K562 (cell line): ENCODE data around the gene PSMA8. TPM values are rescaled to one million over a fixed set of nuclear protein-coding genes. Genes with fewer than 3 reads are reported as not detected.

ENCODE experiments used
- ATAC-seq: fragments of 200-7000 bp; cut with Tn5 transposase; 3 replicates; pipeline ENCODE4 v1.9.1; 2020; ENCODE audit warnings: moderate library complexity
- BruUV-seq: library from RNA; stranded (reverse); fragments of 400-500 nt; replicated peaks from 2 replicates; lab custom pipeline; 2021; lab: Mats Ljungman, UMichigan
- CTCF ChIA-PET: fragments of 300-600 bp; formaldehyde crosslinking; extraction: SDS; loops from one replicate; lab custom pipeline; 2021; ENCODE audit warnings: low intra/inter-chr PET ratio; lab: Yijun Ruan, JAX
- POLR2A ChIA-PET: fragments of 300-600, 350-650 bp; sonication (Branson Sonifier 250); formaldehyde crosslinking; extraction: SDS; loops from one replicate; lab custom pipeline; 2021; ENCODE audit warnings: antibody characterized with exemption, inconsistent platforms; lab: Yijun Ruan, JAX
- DNase-seq, 4 experiments: peaks; one replicate each; pipeline versions ENCODE4 v3.0.0 to v3.0.0-alpha.2; 2011 to 2018; ENCODE audit warnings: low spot score in 3 of 4, mixed read lengths in 3 of 4; ENCODE audit errors: extremely low read depth in 1 of 4
- FAIRE-seq: peaks from 2 replicates; lab custom pipeline; 2011; peaks lifted over from hg19 to GRCh38; lab: Jason Lieb, UNC
- H2AFZ ChIP-seq: 2 replicates; pipeline ENCODE4 v1.6.0; 2011; ENCODE audit warnings: low read depth, low read length, control low read depth, inconsistent platforms
- H3K27ac ChIP-seq: fragments of 200-600 bp; 3 replicates; pipeline ENCODE4 v1.8.0; 2011; ENCODE audit warnings: low read depth, mild to moderate bottlenecking, control low read depth, inconsistent platforms, low read length, moderate library complexity, mixed read lengths; ENCODE audit errors: extremely low read depth
- H3K27me3 ChIP-seq, 2 experiments: fragments of 300-600 bp in 1 of 2; 2 replicates in 1 of 2; 3 replicates in 1 of 2; pipeline versions ENCODE4 v1.6.0 to v1.8.0; 2011; ENCODE audit warnings: inconsistent platforms in 2 of 2, low read length in 2 of 2, mild to moderate bottlenecking in 1 of 2, mixed read lengths in 1 of 2, moderate library complexity in 1 of 2; ENCODE audit not compliant: control insufficient read depth in 2 of 2, insufficient read depth in 2 of 2
- H3K36me3 ChIP-seq: fragments of 300-600 bp; 3 replicates; pipeline ENCODE4 v1.8.0; 2011; ENCODE audit warnings: mild to moderate bottlenecking, low read length, inconsistent platforms; ENCODE audit not compliant: control insufficient read depth, insufficient read depth
- H3K4me1 ChIP-seq, 2 experiments: fragments of 200-600 bp in 1 of 2; replicated peaks in 1 of 2; 2 replicates in 1 of 2; 3 replicates in 1 of 2; pipeline versions ENCODE4 v1.5.1 to v1.8.0; 2011; ENCODE audit warnings: inconsistent platforms in 2 of 2, low read length in 2 of 2, mild to moderate bottlenecking in 1 of 2, mixed read lengths in 1 of 2, moderate library complexity in 1 of 2; ENCODE audit not compliant: control insufficient read depth in 2 of 2, insufficient read depth in 2 of 2
- H3K4me2 ChIP-seq: 2 replicates; pipeline ENCODE4 v1.6.1; 2011; ENCODE audit warnings: low read length, control low read depth, inconsistent platforms, mixed read lengths; ENCODE audit not compliant: insufficient read depth
- H3K4me3 ChIP-seq: fragments of 200-600 bp; sonication (generic), shearing (Covaris generic); 2 replicates; pipeline ENCODE4 v1.5.1; 2016; ENCODE audit warnings: control low read depth, inconsistent platforms
- H3K79me2 ChIP-seq: fragments of 200-600 bp; 3 replicates; pipeline ENCODE4 v1.8.0; 2011; ENCODE audit warnings: low read length, inconsistent platforms; ENCODE audit not compliant: control insufficient read depth, insufficient read depth
- H3K9ac ChIP-seq, 2 experiments: 2 replicates each; pipeline versions ENCODE4 v1.6.0 to v1.6.1; 2011; ENCODE audit warnings: low read depth in 2 of 2, low read length in 2 of 2, control low read depth in 1 of 2, inconsistent platforms in 1 of 2, mild to moderate bottlenecking in 1 of 2, mixed read lengths in 1 of 2; ENCODE audit not compliant: insufficient read depth in 1 of 2
- H3K9me1 ChIP-seq: one replicate; pipeline ENCODE4 v1.6.0; 2011; ENCODE audit warnings: inconsistent platforms, mild to moderate bottlenecking, low read length, moderate library complexity; ENCODE audit not compliant: control insufficient read depth, insufficient read depth
- H3K9me3 ChIP-seq: replicated peaks from 2 replicates; pipeline ENCODE4 v1.5.1; 2011; ENCODE audit warnings: low read depth, low read length, inconsistent platforms; ENCODE audit not compliant: control insufficient read depth, insufficient read depth
- H4K20me1 ChIP-seq: replicated peaks from 2 replicates; pipeline ENCODE4 v1.6.1; 2011; ENCODE audit warnings: low read length, inconsistent platforms, mixed read lengths; ENCODE audit not compliant: control insufficient read depth, insufficient read depth
- C11orf30 ChIP-seq: fragments of 450-650 bp; IDR thresholded peaks from 2 replicates; pipeline ENCODE4 v1.6.1; 2016; ENCODE audit warnings: low read depth, mild to moderate bottlenecking
- CBX8 ChIP-seq: fragments of 200-600 bp; sonication (generic); IDR thresholded peaks from 2 replicates; pipeline ENCODE4 v1.6.1; 2012; ENCODE audit warnings: borderline replicate concordance, mixed run types, low read depth, mild to moderate bottlenecking, moderate library complexity, mixed read lengths, low read length, control low read depth, inconsistent platforms; ENCODE audit not compliant: poor library complexity, severe bottlenecking; ENCODE audit errors: extremely low read depth
- CEBPB ChIP-seq: fragments of 450-650 bp; IDR thresholded peaks from 2 replicates; pipeline ENCODE4 v1.6.1; 2016; ENCODE audit warnings: missing genetic modification characterization, missing compliant biosample characterization
- E4F1 ChIP-seq: fragments of 250-450 bp; sonication (Bioruptor Pico); IDR thresholded peaks from 2 replicates; pipeline ENCODE4 v1.5.0; 2021; ENCODE audit warnings: mild to moderate bottlenecking, borderline replicate concordance
- MAFF ChIP-seq: IDR thresholded peaks from 2 replicates; pipeline ENCODE4 v1.6.1; 2012; ENCODE audit warnings: low read length, improper control_type of control experiment
- MAFG ChIP-seq: fragments of 450-650 bp; conservative IDR thresholded peaks from 2 replicates; pipeline ENCODE4 v1.6.1; 2016; ENCODE audit warnings: missing genetic modification characterization, missing compliant biosample characterization
- PURB ChIP-seq: sonication (generic); formaldehyde crosslinking; IDR thresholded peaks from 2 replicates; pipeline ENCODE4 v1.9.0; 2021; ENCODE audit warnings: low read depth, mild to moderate bottlenecking, missing genetic modification reagents
- ZNF316 ChIP-seq: fragments of 450-650 bp; IDR thresholded peaks from 2 replicates; pipeline ENCODE4 v1.6.1; 2016
- ZNF512 ChIP-seq: IDR thresholded peaks from 2 replicates; pipeline ENCODE4 v1.6.1; 2016; ENCODE audit warnings: missing genetic modification characterization, missing compliant biosample characterization
- ZNF584 ChIP-seq: fragments of 200-800 bp; sonication (Bioruptor generic); IDR thresholded peaks from 2 replicates; pipeline ENCODE4 v1.6.1; 2016; ENCODE audit warnings: low read depth, mild to moderate bottlenecking, missing genetic modification characterization, missing compliant biosample characterization
- WGBS: fragments of 100-300 bp; shearing (Covaris generic); methylation state at CpG from one replicate; pipeline ENCODE4 v1.1.6; 2016; ENCODE audit warnings: low coverage, mixed read lengths; ENCODE audit not compliant: insufficient coverage; ENCODE audit errors: missing lambda C conversion rate; 5-methylcytosine and 5-hydroxymethylcytosine counted together
- in situ Hi-C: fragments of 300-500 bp; cut with MboI; formaldehyde crosslinking; loops from 4 replicates; pipeline ENCODE4 v1.15.0; 2018; ENCODE audit warnings: inconsistent platforms, mixed read lengths
- intact Hi-C: fragments of 100-400 bp; cut with micrococcal nuclease; formaldehyde crosslinking; loops from 2 replicates; pipeline ENCODE4 v1.14.2; 2022
- polyA plus RNA-seq, 8 experiments: library from polyadenylated mRNA; depleted of rRNA in 4 of 8; stranded (reverse) in 5 of 8; unstranded in 3 of 8; fragments of >200 nt; fragmentation: Nextera tagmentation in 2 of 8; fragmentation: Illumina TruSeq in 1 of 8; extraction: Ambion mirVana in 2 of 8; extraction: Trizol in 1 of 8; gene quantifications; 2 replicates each; pipeline versions ENCODE4 v1.2.1 to v1.2.3, GENCODE V29; 2011 to 2014; ENCODE audit warnings: inconsistent platforms in 1 of 8, missing spikeins in 1 of 8
- total RNA-seq, 7 experiments: library from RNA; depleted of rRNA in 6 of 7; stranded (reverse); fragments of >200 nt in 6 of 7; fragmentation: Illumina TruSeq in 2 of 7; extraction: Trizol in 2 of 7; gene quantifications; 2 replicates each; pipeline versions ENCODE4 v1.2.1 to v1.2.3, GENCODE V29; 2011 to 2021; ENCODE audit warnings: low replicate concordance in 1 of 7

Gene PSMA8
- total and polyA plus RNA-seq, 9 of the 15 experiments (the other 6 are each of a cell fraction or from before 2014, with no cell fraction given), result not detected

- WGBS, result 7% methylated on average over 2 of the region's 2 CpGs
Measured at GRCh38 chr18:26208977-26209376, 75.3 kb downstream of the PSMA8 start.

More at GRCh38 chr18:26208977-26209376, 75.3 kb downstream of the PSMA8 start:
- H3K27ac ChIP-seq, result no peak overlapping the region
- ChIA-PET CTCF (no interaction called here), POLR2A (interaction anchor here (0.7 to 1.2 kb wide), 2 partner anchors 12 to 293 kb away, joined by 3 to 4 read pairs; no protein-coding TSS in a partner anchor)
- no peaks in the 10 kb centered on the region for H3K9me1 ChIP-seq
- no TSS peak for BruUV-seq
- H3K79me2 ChIP-seq, result no peaks in the 10 kb centered on the region
- 0 out of 2 replicates have a peak overlapping the region, but pooled peaks have one; percentile 36 for H2AFZ ChIP-seq
- no peaks in the 10 kb centered on the region for H3K9me3 ChIP-seq
- no peaks in the 10 kb centered on the region for H3K36me3 ChIP-seq
- peak; percentile 56; the same call in 1 of the 2 replicates for TF ChIP-seq CEBPB
- no peak for TF ChIP-seq ZNF512 (tag)
- TF ChIP-seq ZNF316, result peak; percentile 66
- no peak for TF ChIP-seq CBX8
- TF ChIP-seq C11orf30, result peak; percentile 62
- peak; percentile 33; the same call in 1 of the 2 replicates for TF ChIP-seq MAFF
- no peak for TF ChIP-seq E4F1
- TF ChIP-seq PURB (CRISPR knock-in tag), result no peak
- peak; percentile 80 for TF ChIP-seq MAFG
- TF ChIP-seq ZNF584 (CRISPR knock-in tag), result no peak
- no peak overlapping the region for H3K4me3 ChIP-seq
- ATAC-seq (peak; percentile 59), DNase-seq (no peak), FAIRE-seq (peak; percentile 44)
- intact Hi-C loops, result no loop called here
- H3K9ac ChIP-seq, result no peak overlapping the region
- H4K20me1 ChIP-seq, result no peaks in the 10 kb centered on the region
- peaks cover 0 to 12% of the 10 kb centered on the region in 2 experiments; a peak in 4 of 5 replicates for H3K27me3 ChIP-seq
- no peaks in the 10 kb centered on the region for H3K4me1 ChIP-seq
- in situ Hi-C loops, result no loop called here
- H3K4me2 ChIP-seq, result 0 out of 2 replicates have a peak overlapping the region, but pooled peaks have one; percentile 7
